Heart right ventricle (tissue), 16 donors: ENCODE data around the gene FAM120B. TPM values are rescaled to one million over a fixed set of nuclear protein-coding genes. Genes with fewer than 3 reads are reported as not detected.

Experiments used
- ATAC-seq, 8 donors: fragments of 200-7000 bp; cut with Tn5 transposase; one replicate each; pipeline ENCODE4 v1.9.1; 2020; ENCODE audit warnings: mild to moderate bottlenecking in 8 of 8, moderate library complexity in 8 of 8, moderate number of reproducible peaks in 1 of 8
- DNase-seq, 2 donors: peaks; one replicate each; pipeline ENCODE4 v3.0.0-alpha.2; 2020
- H3K27ac ChIP-seq, 10 donors: fragments of 200-600 bp; sonication (generic) in 2 of 10; one replicate each; pipeline versions ENCODE4 v1.5.0 to v1.8.0; 2020 to 2022; ENCODE audit warnings: mild to moderate bottlenecking in 3 of 10
- H3K27me3 ChIP-seq, 7 donors: fragments of 200-600 bp; one replicate each; pipeline ENCODE4 v1.8.0; 2021 to 2022; ENCODE audit warnings: mild to moderate bottlenecking in 2 of 7
- H3K36me3 ChIP-seq, 9 donors: fragments of 200-600 bp; sonication (generic) in 1 of 9; one replicate each; pipeline versions ENCODE4 v1.5.0 to v1.8.0; 2020 to 2022; ENCODE audit warnings: mild to moderate bottlenecking in 2 of 9
- H3K4me1 ChIP-seq, 9 donors: fragments of 200-600 bp; sonication (generic) in 1 of 9; one replicate each; pipeline versions ENCODE4 v1.5.0 to v1.8.0; 2020 to 2022; ENCODE audit warnings: mild to moderate bottlenecking in 4 of 9
- H3K4me3 ChIP-seq, 10 donors: fragments of 200-600 bp; sonication (generic) in 2 of 10; one replicate each; pipeline versions ENCODE4 v1.5.0 to v1.8.0; 2020 to 2022; ENCODE audit warnings: mild to moderate bottlenecking in 7 of 10, moderate library complexity in 2 of 10
- H3K9me3 ChIP-seq, 11 donors: fragments of 200-600 bp in 10 of 11; sonication (generic) in 2 of 11; one replicate each; pipeline versions ENCODE4 v1.5.0 to v1.8.0; 2013 to 2022; ENCODE audit warnings: mild to moderate bottlenecking in 2 of 11, control low read depth in 1 of 11, moderate library complexity in 1 of 11
- CTCF ChIP-seq, 9 donors: fragments of 200-600 bp; sonication (generic) in 2 of 9; IDR thresholded peaks; one replicate each; pipeline versions ENCODE4 v1.5.0 to v1.8.0; 2021 to 2022; ENCODE audit warnings: antibody characterized with exemption in 9 of 9, mild to moderate bottlenecking in 5 of 9, moderate library complexity in 1 of 9
- WGBS, 2 donors: extraction: QIAGEN DNeasy Blood & Tissue Kit; methylation state at CpG; one replicate each; pipeline ENCODE4 v1.1.7; 2013; ENCODE audit warnings: inconsistent platforms in 1 of 2; 5-methylcytosine and 5-hydroxymethylcytosine counted together
- intact Hi-C, 10 donors: fragments of 100-400 bp; cut with DNase I; formaldehyde crosslinking; loops; one replicate each; pipeline versions ENCODE4 v1.11.1 to v1.14.2; 2022
- polyA plus RNA-seq, 2 donors: library from polyadenylated mRNA; stranded (reverse); fragments of 200-250 nt; gene quantifications; one replicate each; pipeline ENCODE4 v1.2.3, GENCODE V29; 2013
- total RNA-seq, 10 donors: library from RNA; stranded (reverse); fragmentation: NEBNext Ultra II Directional in 3 of 10; extraction: Animal tissue kit (Norgen Biotek cat#: 25700) in 3 of 10; gene quantifications; one replicate each; pipeline versions ENCODE4 v1.2.1 to v1.2.4, GENCODE V29; 2021 to 2023
- donor health status: Arrhythmogenic right ventricular cardiomyopathy.
- donor health status: ischemic (EF 13 %, LVEDD 7.1; RV severe dilation, severe dysfunction).
- donor health status: healthy with polysubstance abuse.
- donor health status: DM: no; HTN: yes; CAD: no.
- donor health status: DM: no; HTN: no; CAD: no.
- donor health status: ischemic (EF 25% LVEDD 6.9; RV normal size, moderate dysfunction).
- donor health status: ischemic (EF 25% LVEDD 5.7; RV mildly dilated, moderate dysfunction).
- donor health status: healthy.
- donor health status: DM: yes; HTN: yes; CAD: no.
- donor health status: Ischemic cardiomyopathy.
- donor health status: ischemic (EF 35%, LVEDD 5.7; RV mildly dilated, moderate dysfunction).
- donor health status: nonischemic (EF 11% LVEDD 7.7; RV severe dilation, severe dysfunction).
- donor health status: DM: yes; HTN: yes; CAD: no.
- donor health status: PGD.
- donor health status: ischemic (EF 29% LVEDD 5.4; RV normal size, mild dysfunction).
- donor health status: nonischemic (EF 23%, LVEDD 6.1; RV moderate dilation, normal function).

Gene FAM120B
- total and polyA plus RNA-seq, 12 donors = 7.7 to 31.0 (median 23.9) TPM

- Histone ChIP-seq H3K27ac (no peak overlapping the region), H3K4me1 (peaks cover 0 to 16% (median 3%) of the 10 kb centered on the region in 9 donors), H3K4me3 (no peak overlapping the region), H3K36me3 (peaks cover 0 to 29% (median 9%) of the 10 kb centered on the region in 9 donors), H3K27me3 (no peaks in the 10 kb centered on the region), H3K9me3 (no peaks in the 10 kb centered on the region)
- 87 to 89% methylated on average over 8 of the region's 8 CpGs for WGBS, 2 donors
- TF ChIP-seq CTCF (IDR thresholded peaks at IDR 0.05) = no peak
- DNase-seq = no peak
- intact Hi-C loops = no loop called here
- no peak for ATAC-seq
Measured at GRCh38 chr6:170383466-170384035, 77.0 kb downstream of the FAM120B start.

- Histone ChIP-seq H3K4me3 (no peak overlapping the region), H3K4me1 (peaks cover 0 to 20% (median 8%) of the 10 kb centered on the region in 9 donors), H3K27ac (no peak overlapping the region), H3K36me3 (peaks cover 0 to 49% (median 17%) of the 10 kb centered on the region in 9 donors), H3K9me3 (no peaks in the 10 kb centered on the region), H3K27me3 (no peaks in the 10 kb centered on the region)
- 65 to 77% methylated on average over 5 of the region's 5 CpGs for WGBS, 2 donors
- no peak for TF ChIP-seq CTCF (IDR thresholded peaks at IDR 0.05)
- intact Hi-C loops = no loop called here
- DNase-seq (no peak), ATAC-seq (peak in 1 of 8 donors; percentile 56)
Measured at GRCh38 chr6:170385506-170385905, 78.9 kb downstream of the FAM120B start.

- TF ChIP-seq CTCF (IDR thresholded peaks at IDR 0.05) = no peak
- Histone ChIP-seq H3K36me3 (peaks cover 0 to 75% (median 30%) of the 10 kb centered on the region in 9 donors), H3K4me1 (peaks cover 0 to 20% (median 8%) of the 10 kb centered on the region in 9 donors), H3K27me3 (no peaks in the 10 kb centered on the region), H3K27ac (no peak overlapping the region), H3K4me3 (no peak overlapping the region), H3K9me3 (no peaks in the 10 kb centered on the region)
- intact Hi-C loops = no loop called here
- 82% methylated on average over 8 of the region's 8 CpGs for WGBS, 2 donors
- ATAC-seq (no peak), DNase-seq (no peak)
Measured at GRCh38 chr6:170388113-170388512, 81.6 kb downstream of the FAM120B start.

- WGBS, 2 donors = 93 to 94% methylated on average over 7 of the region's 7 CpGs
- no peak overlapping the region for H3K4me3 ChIP-seq
- DNase-seq (no peak), ATAC-seq (no peak)
- no peaks in the 10 kb centered on the region for H3K9me3 ChIP-seq
- no peaks in the 10 kb centered on the region for H3K27me3 ChIP-seq
- H3K27ac ChIP-seq = no peak overlapping the region
- intact Hi-C loops = loop anchor here in 1 of 10 donors (10.0 kb wide), 1 partner anchor 122 kb away; no protein-coding TSS in a partner anchor
- TF ChIP-seq CTCF (IDR thresholded peaks at IDR 0.05) = no peak
- peaks cover 0 to 100% (median 60%) of the 10 kb centered on the region in 9 donors for H3K36me3 ChIP-seq
- H3K4me1 ChIP-seq = peaks cover 0 to 9% (median 8%) of the 10 kb centered on the region in 9 donors
Measured at GRCh38 chr6:170393033-170393432, 86.5 kb downstream of the FAM120B start.
